GM18502 (cell line): ENCODE data around the gene UPK1B.
"Not testable (repeated sequence)": the region's sequence is repeated elsewhere in the genome, so short reads cannot be mapped to it uniquely, and the experiment has no call there.

ENCODE experiments used
- ATAC-seq: cut with Tn5 transposase; IDR thresholded peaks from one replicate; pipeline ENCODE4 v1.9.1; 2021; ENCODE audit warnings: mild to moderate bottlenecking; ENCODE audit not compliant: unreplicated experiment, poor library complexity

Gene UPK1B

GRCh38 chr3:119173325-119173724, at the start of gene UPK1B:
UPK1B (plus strand) TSS chr3:119173598; CDS start chr3:119186742, 13,144 bp downstream.
- ATAC-seq = no peak

- ATAC-seq = no peak
Observed at GRCh38 chr3:119125342-119125741, 48.1 kb upstream of the UPK1B start.

GRCh38 chr3:119125742-119126504, 47.5 kb upstream of the UPK1B start:
- no peak for ATAC-seq

- not testable (repeated sequence) for ATAC-seq
Observed at GRCh38 chr3:119130291-119130690, 43.1 kb upstream of the UPK1B start.

GRCh38 chr3:119132291-119132690, 41.1 kb upstream of the UPK1B start:
- not testable (repeated sequence) for ATAC-seq

- not testable (repeated sequence) for ATAC-seq
Observed at GRCh38 chr3:119139360-119139759, 34.0 kb upstream of the UPK1B start.

- no peak for ATAC-seq
Observed at GRCh38 chr3:119140466-119140865, 32.9 kb upstream of the UPK1B start.

GRCh38 chr3:119145128-119145499, 28.3 kb upstream of the UPK1B start:
- peak; percentile 45 for ATAC-seq

- ATAC-seq = peak; percentile 76
Observed at GRCh38 chr3:119145500-119146167, 27.8 kb upstream of the UPK1B start, which contains the start of gene TEX55. TEX55 (plus strand) TSS chr3:119146165; CDS start chr3:119146190, 25 bp downstream.

- no peak for ATAC-seq
Observed at GRCh38 chr3:119146578-119147375, 26.6 kb upstream of the UPK1B start.

GRCh38 chr3:119147494-119147893, 25.9 kb upstream of the UPK1B start:
- no peak for ATAC-seq

- no peak for ATAC-seq
Observed at GRCh38 chr3:119148493-119149180, 24.8 kb upstream of the UPK1B start.

GRCh38 chr3:119149484-119149883, 23.9 kb upstream of the UPK1B start:
- ATAC-seq = no peak

- ATAC-seq = no peak
Observed at GRCh38 chr3:119156868-119157267, 16.5 kb upstream of the UPK1B start.

GRCh38 chr3:119157971-119158370, 15.4 kb upstream of the UPK1B start:
- no peak for ATAC-seq

GRCh38 chr3:119160361-119160760, 13.0 kb upstream of the UPK1B start:
- no peak for ATAC-seq

- ATAC-seq = no peak
Observed at GRCh38 chr3:119160815-119161214, 12.6 kb upstream of the UPK1B start.

GRCh38 chr3:119161240-119161639, 12.2 kb upstream of the UPK1B start:
- no peak for ATAC-seq

- not testable (repeated sequence) for ATAC-seq
Observed at GRCh38 chr3:119164745-119165144, 8.7 kb upstream of the UPK1B start.

- ATAC-seq = no peak
Observed at GRCh38 chr3:119170821-119171220, 2.6 kb upstream of the UPK1B start.
